Measurements from ENCODE around the gene SLC7A9. TPM values are rescaled to one million over a fixed set of nuclear protein-coding genes. Genes with fewer than 3 reads are reported as not detected.

Gene SLC7A9
- polyA plus RNA-seq: 2.5 and 2.9 TPM in 2 replicates
- polyA minus RNA-seq: 0.69 and 0.73 TPM in 2 replicates

DNA sequence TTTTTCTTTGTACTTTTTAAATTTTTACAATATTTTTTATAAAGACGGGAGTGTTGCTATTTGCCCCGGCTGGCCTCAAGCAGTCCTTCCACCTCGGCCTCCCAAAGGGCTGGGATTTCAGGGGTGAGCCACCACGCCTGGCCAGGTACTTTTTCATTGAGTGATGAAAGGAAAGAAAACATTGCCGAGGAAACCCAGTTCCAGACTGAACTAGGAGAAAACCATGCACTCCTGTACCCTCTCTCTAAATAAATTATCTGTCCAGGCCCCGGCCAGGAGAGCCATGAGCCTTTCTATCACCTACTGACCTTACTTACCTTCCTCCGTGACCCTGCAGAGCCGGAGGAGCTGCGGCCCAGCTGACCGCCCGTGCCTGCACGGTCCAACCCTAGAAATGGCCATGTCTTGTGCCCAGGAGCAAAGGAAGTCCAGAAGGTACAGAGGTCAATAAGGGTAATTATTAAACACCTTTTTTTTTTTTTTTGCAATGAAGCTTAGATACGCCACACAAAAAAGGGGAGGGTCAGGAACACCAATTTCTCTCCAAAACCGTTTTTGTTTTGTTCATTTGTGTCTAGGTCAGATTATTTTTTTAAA is at the start of gene SLC7A9:
TSS of gene SLC7A9 (minus strand) at position 399 of the 597 bp plus-strand sequence. CDS start 1,233 bp downstream, outside the sequence.
- no peak for TF ChIP-seq RAD21 (conservative IDR thresholded peaks at IDR 0.05)
- no peak for TF ChIP-seq SMC3 (conservative IDR thresholded peaks at IDR 0.05; ENCODE audit: poor library complexity)
- TF ChIP-seq MXI1 (conservative IDR thresholded peaks at IDR 0.05; ENCODE audit: poor library complexity, severe bottlenecking): no peak
- no peak for TF ChIP-seq TAF1 (IDR thresholded peaks at IDR 0.05; ENCODE audit: low read depth)
- TF ChIP-seq EP300 (conservative IDR thresholded peaks at IDR 0.05; ENCODE audit: poor library complexity, severe bottlenecking): no peak
- TF ChIP-seq EZH2 (IDR thresholded peaks at IDR 0.05; ENCODE audit: borderline replicate concordance, insufficient read depth, low read length, poor library complexity, severe bottlenecking): no peak
- TF ChIP-seq REST (IDR thresholded peaks at IDR 0.05; ENCODE audit: borderline replicate concordance): no peak
- TF ChIP-seq, protein P1, sequence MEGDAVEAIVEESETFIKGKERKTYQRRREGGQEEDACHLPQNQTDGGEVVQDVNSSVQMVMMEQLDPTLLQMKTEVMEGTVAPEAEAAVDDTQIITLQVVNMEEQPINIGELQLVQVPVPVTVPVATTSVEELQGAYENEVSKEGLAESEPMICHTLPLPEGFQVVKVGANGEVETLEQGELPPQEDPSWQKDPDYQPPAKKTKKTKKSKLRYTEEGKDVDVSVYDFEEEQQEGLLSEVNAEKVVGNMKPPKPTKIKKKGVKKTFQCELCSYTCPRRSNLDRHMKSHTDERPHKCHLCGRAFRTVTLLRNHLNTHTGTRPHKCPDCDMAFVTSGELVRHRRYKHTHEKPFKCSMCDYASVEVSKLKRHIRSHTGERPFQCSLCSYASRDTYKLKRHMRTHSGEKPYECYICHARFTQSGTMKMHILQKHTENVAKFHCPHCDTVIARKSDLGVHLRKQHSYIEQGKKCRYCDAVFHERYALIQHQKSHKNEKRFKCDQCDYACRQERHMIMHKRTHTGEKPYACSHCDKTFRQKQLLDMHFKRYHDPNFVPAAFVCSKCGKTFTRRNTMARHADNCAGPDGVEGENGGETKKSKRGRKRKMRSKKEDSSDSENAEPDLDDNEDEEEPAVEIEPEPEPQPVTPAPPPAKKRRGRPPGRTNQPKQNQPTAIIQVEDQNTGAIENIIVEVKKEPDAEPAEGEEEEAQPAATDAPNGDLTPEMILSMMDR (IDR thresholded peaks at IDR 0.05; ENCODE audit: poor library complexity, severe bottlenecking): no peak
- no peak for TF ChIP-seq POLR2AphosphoS5 (IDR thresholded peaks at IDR 0.05)
- Histone ChIP-seq H4K20me1 (ENCODE audit: insufficient read depth) (no peaks in the 10 kb centered on the region), H3K9ac (ENCODE audit: low read length) (no peak within 1 kb of the TSS), H3K36me3 (ENCODE audit: insufficient read depth, low read length) (no peaks in the 10 kb centered on the region), H3K27me3 (ENCODE audit: insufficient read depth, low read depth, low read length) (no peaks in the 10 kb centered on the region), H3K4me3 (ENCODE audit: low read length) (no peak within 1 kb of the TSS), H3K9me2 (ENCODE audit: insufficient read depth, low read length) (no peaks in the 10 kb centered on the region), H3K79me2 (replicated peaks; ENCODE audit: insufficient read depth, low read length) (no peaks in the 10 kb centered on the region), H3K9me3 (ENCODE audit: low read length) (no peaks in the 10 kb centered on the region), H3F3A (ENCODE audit: insufficient read depth, low read length, poor library complexity, severe bottlenecking) (no peaks in the 10 kb centered on the region), H2AFZ (ENCODE audit: low read depth, low read length) (no peak within 1 kb of the TSS), H3K27ac (ENCODE audit: low read length) (no peak within 1 kb of the TSS), H3K4me2 (ENCODE audit: low read length) (no peak within 1 kb of the TSS)

DNA sequence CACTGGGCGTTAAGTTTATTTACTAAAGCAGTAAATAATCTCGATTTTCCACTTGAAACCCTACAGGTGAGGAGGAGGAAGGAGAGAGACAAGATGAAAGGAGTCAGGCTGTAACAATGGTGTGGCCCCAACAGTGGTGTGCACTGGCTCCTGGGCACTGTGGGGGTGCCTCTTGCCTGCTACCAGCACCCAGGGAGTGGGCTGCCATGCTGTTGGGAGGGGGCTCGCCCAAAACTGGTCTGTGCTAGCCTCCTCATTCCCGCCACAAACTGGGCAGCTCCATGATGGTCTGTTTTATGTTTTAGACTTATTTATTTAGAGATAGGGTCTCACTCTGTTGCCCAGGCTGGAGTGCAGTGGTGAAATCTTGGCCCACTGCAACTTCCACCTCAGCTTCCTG is 49.8 kb upstream of the SLC7A9 start:
- no peak overlapping the region for H3K4me2 ChIP-seq (ENCODE audit: low read length)
- no peaks in the 10 kb centered on the region for H3K9me3 ChIP-seq (ENCODE audit: low read length)
- H3F3A ChIP-seq (ENCODE audit: insufficient read depth, low read length, poor library complexity, severe bottlenecking): no peaks in the 10 kb centered on the region
- H3K36me3 ChIP-seq (ENCODE audit: insufficient read depth, low read length): no peaks in the 10 kb centered on the region
- H3K9me2 ChIP-seq (ENCODE audit: insufficient read depth, low read length): no peaks in the 10 kb centered on the region
- H3K4me3 ChIP-seq (ENCODE audit: low read length): no peak overlapping the region
- H3K9ac ChIP-seq (ENCODE audit: low read length): no peak overlapping the region
- no peaks in the 10 kb centered on the region for H3K27me3 ChIP-seq (ENCODE audit: insufficient read depth, low read depth, low read length)
- no peaks in the 10 kb centered on the region for H4K20me1 ChIP-seq (ENCODE audit: insufficient read depth)
- H3K27ac ChIP-seq (ENCODE audit: low read length): no peak overlapping the region
- no peaks in the 10 kb centered on the region for H3K79me2 ChIP-seq (replicated peaks; ENCODE audit: insufficient read depth, low read length)
- H2AFZ ChIP-seq (ENCODE audit: low read depth, low read length): no peak overlapping the region
- no peak for TF ChIP-seq EZH2 (IDR thresholded peaks at IDR 0.05; ENCODE audit: borderline replicate concordance, insufficient read depth, low read length, poor library complexity, severe bottlenecking)
- TF ChIP-seq REST (IDR thresholded peaks at IDR 0.05; ENCODE audit: borderline replicate concordance): no peak
- TF ChIP-seq SMC3 (conservative IDR thresholded peaks at IDR 0.05; ENCODE audit: poor library complexity): no peak
- TF ChIP-seq EP300 (conservative IDR thresholded peaks at IDR 0.05; ENCODE audit: poor library complexity, severe bottlenecking): no peak
- no peak for TF ChIP-seq POLR2AphosphoS5 (IDR thresholded peaks at IDR 0.05)
- no peak for TF ChIP-seq RAD21 (conservative IDR thresholded peaks at IDR 0.05)
- no peak for TF ChIP-seq TAF1 (IDR thresholded peaks at IDR 0.05; ENCODE audit: low read depth)
- TF ChIP-seq, protein P1 (IDR thresholded peaks at IDR 0.05; ENCODE audit: poor library complexity, severe bottlenecking): no peak
- TF ChIP-seq MXI1 (conservative IDR thresholded peaks at IDR 0.05; ENCODE audit: poor library complexity, severe bottlenecking): no peak

Data from neural cell (in vitro differentiated cells).